OCI-LY7 (cell line): ENCODE results near the gene KCNQ1OT1. TPM values are rescaled to one million over a fixed set of nuclear protein-coding genes. Genes with fewer than 3 reads are reported as not detected.

Source experiments
- BruUV-seq: library from RNA; stranded (reverse); fragments of 400-500 nt; replicated peaks from 2 replicates; lab custom pipeline; 2021; lab: Mats Ljungman, UMichigan
- CTCF ChIA-PET: fragments of 300-600 bp; sonication (Branson Sonifier 250); formaldehyde crosslinking; loops from one replicate; lab custom pipeline; 2022; ENCODE audit warnings: antibody characterized with exemption; ENCODE audit not compliant: unreplicated experiment; lab: Charles Lee
- POLR2A ChIA-PET: fragments of 300-600 bp; sonication (Branson Sonifier 250); formaldehyde crosslinking; loops from one replicate; lab custom pipeline; 2022; ENCODE audit warnings: antibody characterized with exemption; lab: Charles Lee
- DNase-seq: peaks from one replicate; pipeline ENCODE4 v3.0.0-alpha.2; 2015; ENCODE audit warnings: low spot score
- H2AFZ ChIP-seq: fragments of 200-600 bp; sonication (generic), shearing (Covaris generic); 2 replicates; pipeline ENCODE4 v1.6.1; 2014; ENCODE audit warnings: mild to moderate bottlenecking, antibody characterized with exemption, low read length, moderate library complexity
- H3K27ac ChIP-seq: fragments of 200-600 bp; sonication (generic); 2 replicates; pipeline ENCODE4 v1.5.1; 2014; ENCODE audit warnings: mixed run types, low read depth, mild to moderate bottlenecking, moderate library complexity, low read length, inconsistent platforms; ENCODE audit not compliant: poor library complexity, severe bottlenecking
- H3K36me3 ChIP-seq: fragments of 200-600 bp; sonication (generic); 2 replicates; pipeline ENCODE4 v1.6.1; 2014; ENCODE audit warnings: mild to moderate bottlenecking, antibody characterized with exemption, low read length, moderate library complexity, mixed read lengths; ENCODE audit not compliant: insufficient read depth
- H3K4me1 ChIP-seq: fragments of 200-600 bp; sonication (generic); 2 replicates; pipeline ENCODE4 v1.5.1; 2014; ENCODE audit warnings: mild to moderate bottlenecking, low read length; ENCODE audit not compliant: insufficient read depth, poor library complexity, severe bottlenecking
- H3K4me2 ChIP-seq: fragments of 200-600 bp; sonication (generic); 2 replicates; pipeline ENCODE4 v1.6.1; 2014; ENCODE audit warnings: mild to moderate bottlenecking, low read length
- H3K4me3 ChIP-seq: fragments of 200-600 bp; sonication (generic); 2 replicates; pipeline ENCODE4 v1.5.1; 2014; ENCODE audit warnings: mild to moderate bottlenecking, low read depth, low read length; ENCODE audit not compliant: poor library complexity, severe bottlenecking
- H3K79me2 ChIP-seq: fragments of 200-600 bp; sonication (generic); 2 replicates; pipeline ENCODE4 v1.6.1; 2016; ENCODE audit warnings: low read depth, mild to moderate bottlenecking, low read length, moderate library complexity, mixed read lengths; ENCODE audit not compliant: insufficient read depth
- H3K9me2 ChIP-seq: fragments of 200-600 bp; sonication (generic); 2 replicates; pipeline ENCODE4 v1.6.1; 2016; ENCODE audit warnings: mild to moderate bottlenecking, low read length, mixed read lengths; ENCODE audit not compliant: insufficient read depth
- H3K9me3 ChIP-seq: fragments of 200-600 bp; sonication (generic); 2 replicates; pipeline ENCODE4 v1.6.1; 2014; ENCODE audit warnings: mild to moderate bottlenecking, mixed run types, low read length, mixed read lengths
- H4K20me1 ChIP-seq: fragments of 200-600 bp; sonication (generic); 2 replicates; pipeline ENCODE4 v1.6.1; 2014; ENCODE audit warnings: mild to moderate bottlenecking, antibody characterized with exemption, low read length, moderate library complexity, mixed read lengths; ENCODE audit not compliant: insufficient read depth
- EZH2phosphoT487 ChIP-seq: fragments of 200-600 bp; sonication (generic); IDR thresholded peaks from 2 replicates; pipeline ENCODE4 v1.6.1; 2018; ENCODE audit warnings: low read depth, borderline replicate concordance, mild to moderate bottlenecking, mixed run types, antibody characterized with exemption, low read length, moderate library complexity, mixed read lengths
- intact Hi-C: fragments of 100-400 bp; cut with micrococcal nuclease; formaldehyde crosslinking; loops from one replicate; pipeline ENCODE4 v1.10.0; 2022; ENCODE audit not compliant: unreplicated experiment
- total RNA-seq, 2 experiments: library from RNA; depleted of rRNA in 1 of 2; stranded (reverse); fragments of >200 nt in 1 of 2; shearing (Covaris generic) in 1 of 2; gene quantifications; 2 replicates each; pipeline ENCODE4 v1.2.3, GENCODE V29; 2014 to 2022
- TF ChIP-seq, protein P1 (sequence below): fragments of 200-600 bp; sonication (generic); conservative IDR thresholded peaks from 2 replicates; pipeline ENCODE4 v1.5.1; 2014; ENCODE audit warnings: mild to moderate bottlenecking, antibody characterized with exemption, low read length, moderate library complexity, mixed read lengths

KCNQ1OT1 gene
- total RNA-seq, 2 experiments from 2014 or later, result 2.9 to 3.4 TPM

DNA sequence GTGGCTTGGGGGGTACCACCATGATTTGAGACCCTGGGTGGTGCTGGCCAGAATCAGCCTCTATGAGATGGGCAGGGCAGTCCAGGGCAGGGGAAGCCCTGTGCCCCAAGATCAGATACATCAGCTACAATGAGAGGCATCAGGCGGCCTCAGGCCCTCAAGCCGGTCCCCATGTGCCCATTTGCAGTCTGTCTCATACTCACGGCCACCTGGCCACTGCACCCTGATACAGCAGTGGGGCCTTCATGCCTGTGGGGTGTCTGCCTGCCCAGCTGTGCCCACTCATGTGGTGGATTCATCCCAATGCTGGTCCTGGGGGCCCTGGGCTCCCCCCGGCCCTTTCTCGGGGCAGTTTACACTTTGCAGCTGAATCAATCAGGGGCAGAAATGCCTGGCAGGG is 42.4 kb upstream of the KCNQ1OT1 start:
- Histone ChIP-seq H3K79me2 (no peaks in the 10 kb centered on the region), H3K27ac (no peak overlapping the region), H4K20me1 (no peaks in the 10 kb centered on the region), H3K4me1 (no peaks in the 10 kb centered on the region), H3K9me3 (no peaks in the 10 kb centered on the region), H2AFZ (no peak overlapping the region), H3K36me3 (no peaks in the 10 kb centered on the region), H3K4me3 (no peak overlapping the region), H3K4me2 (no peak overlapping the region), H3K9me2 (no peaks in the 10 kb centered on the region)
- TF ChIP-seq, protein P1, sequence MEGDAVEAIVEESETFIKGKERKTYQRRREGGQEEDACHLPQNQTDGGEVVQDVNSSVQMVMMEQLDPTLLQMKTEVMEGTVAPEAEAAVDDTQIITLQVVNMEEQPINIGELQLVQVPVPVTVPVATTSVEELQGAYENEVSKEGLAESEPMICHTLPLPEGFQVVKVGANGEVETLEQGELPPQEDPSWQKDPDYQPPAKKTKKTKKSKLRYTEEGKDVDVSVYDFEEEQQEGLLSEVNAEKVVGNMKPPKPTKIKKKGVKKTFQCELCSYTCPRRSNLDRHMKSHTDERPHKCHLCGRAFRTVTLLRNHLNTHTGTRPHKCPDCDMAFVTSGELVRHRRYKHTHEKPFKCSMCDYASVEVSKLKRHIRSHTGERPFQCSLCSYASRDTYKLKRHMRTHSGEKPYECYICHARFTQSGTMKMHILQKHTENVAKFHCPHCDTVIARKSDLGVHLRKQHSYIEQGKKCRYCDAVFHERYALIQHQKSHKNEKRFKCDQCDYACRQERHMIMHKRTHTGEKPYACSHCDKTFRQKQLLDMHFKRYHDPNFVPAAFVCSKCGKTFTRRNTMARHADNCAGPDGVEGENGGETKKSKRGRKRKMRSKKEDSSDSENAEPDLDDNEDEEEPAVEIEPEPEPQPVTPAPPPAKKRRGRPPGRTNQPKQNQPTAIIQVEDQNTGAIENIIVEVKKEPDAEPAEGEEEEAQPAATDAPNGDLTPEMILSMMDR, result no peak
- intact Hi-C loops, result no loop called here
- CTCF ChIA-PET, result no interaction called here
- no peak for DNase-seq
- POLR2A ChIA-PET, result no interaction called here
- no TSS peak for BruUV-seq

DNA sequence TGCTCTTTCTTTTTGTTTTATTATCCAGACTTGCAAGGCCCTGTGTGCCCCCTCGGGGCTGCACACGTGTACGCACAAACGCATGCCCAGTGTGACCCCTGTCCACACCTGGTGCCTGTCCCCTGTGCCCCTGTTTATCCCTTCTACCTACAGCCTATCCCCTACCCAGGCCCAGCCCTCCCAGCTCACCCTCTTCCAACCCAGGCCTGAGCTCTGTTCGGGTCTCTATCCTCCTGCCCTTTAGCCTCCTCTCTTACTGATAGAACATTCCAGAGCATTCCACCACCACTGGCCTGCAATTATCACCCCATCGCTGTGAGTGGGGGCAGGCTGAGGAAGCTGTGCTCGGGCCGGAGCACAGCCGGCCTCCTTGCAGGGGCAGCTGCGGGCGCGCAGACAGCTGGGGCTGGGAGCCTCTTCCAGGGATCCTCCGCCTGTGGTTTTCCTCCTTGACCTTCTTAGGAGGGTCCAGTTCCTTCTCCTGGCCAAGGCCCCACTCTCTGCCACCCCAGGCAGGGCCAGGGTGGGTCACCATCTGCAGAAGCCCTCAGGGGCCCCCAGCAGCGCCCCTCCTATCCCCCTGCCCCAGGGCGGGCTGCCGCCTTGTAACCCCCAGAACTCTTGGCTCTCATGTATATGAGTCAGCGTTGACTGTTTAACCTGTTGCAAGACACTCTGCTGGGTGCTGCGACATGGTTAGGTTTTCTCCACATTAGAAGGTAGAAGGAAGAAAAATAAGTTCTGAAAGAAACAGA is 41.8 kb upstream of the KCNQ1OT1 start:
- ChIA-PET CTCF (no interaction called here), POLR2A (no interaction called here)
- Histone ChIP-seq H3K79me2 (no peaks in the 10 kb centered on the region), H3K27ac (no peak overlapping the region), H3K4me3 (no peak overlapping the region), H3K4me2 (no peak overlapping the region), H4K20me1 (no peaks in the 10 kb centered on the region), H3K4me1 (no peaks in the 10 kb centered on the region), H2AFZ (no peak overlapping the region), H3K9me2 (no peaks in the 10 kb centered on the region), H3K9me3 (no peaks in the 10 kb centered on the region), H3K36me3 (no peaks in the 10 kb centered on the region)
- intact Hi-C loops, result no loop called here
- no TSS peak for BruUV-seq
- no peak for TF ChIP-seq EZH2phosphoT487
- TF ChIP-seq, protein P1, result no peak
- no peak for DNase-seq

DNA sequence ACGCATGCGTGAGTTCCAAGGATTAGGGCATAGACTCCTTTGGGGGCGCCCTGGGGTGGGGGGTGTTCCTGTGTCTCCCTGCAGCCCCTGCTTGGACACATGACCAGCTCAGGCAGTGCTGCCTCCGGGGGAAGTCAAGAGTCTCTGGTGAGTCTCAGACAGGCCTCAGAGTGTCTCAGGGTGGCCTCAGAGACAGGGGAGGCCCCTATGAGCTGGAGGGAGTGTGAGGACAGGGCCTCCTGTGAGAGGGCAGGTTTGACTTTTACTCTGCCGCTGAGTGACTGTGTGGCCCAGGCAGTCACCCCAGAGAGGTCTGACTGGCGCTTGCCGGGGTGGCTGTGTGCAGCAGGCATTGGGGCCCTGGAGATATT is 41.2 kb upstream of the KCNQ1OT1 start:
- Histone ChIP-seq H3K9me2 (no peaks in the 10 kb centered on the region), H3K9me3 (no peaks in the 10 kb centered on the region), H3K4me3 (no peak overlapping the region), H3K4me2 (no peak overlapping the region), H4K20me1 (no peaks in the 10 kb centered on the region), H3K79me2 (no peaks in the 10 kb centered on the region), H2AFZ (no peak overlapping the region), H3K36me3 (no peaks in the 10 kb centered on the region), H3K4me1 (no peaks in the 10 kb centered on the region), H3K27ac (no peak overlapping the region)
- intact Hi-C loops, result no loop called here
- POLR2A ChIA-PET, result no interaction called here
- CTCF ChIA-PET, result no interaction called here
- DNase-seq, result no peak
- no TSS peak for BruUV-seq
- TF ChIP-seq, protein P1, result no peak
- no peak for TF ChIP-seq EZH2phosphoT487
